CD14-positive monocyte (primary cell): ENCODE measurements around the gene BCDIN3D. TPM values are rescaled to one million over a fixed set of nuclear protein-coding genes. Genes with fewer than 3 reads are reported as not detected.

Source experiments
- DNase-seq, 3 donors: peaks; one replicate each; pipeline ENCODE4 v3.0.0-alpha.2; 2011 to 2022
- H2AFZ ChIP-seq: 2 replicates; pipeline ENCODE4 v1.6.0; 2012; ENCODE audit warnings: mild to moderate bottlenecking, low read depth, low read length, inconsistent platforms; ENCODE audit not compliant: insufficient read depth, poor library complexity, severe bottlenecking
- H3K27ac ChIP-seq, 2 donors: 1 replicate in 1 of 2; 2 replicates in 1 of 2; pipeline ENCODE4 v1.5.1; 2012 to 2013; ENCODE audit warnings: low read length in 2 of 2, control low read depth in 1 of 2, inconsistent platforms in 1 of 2, low read depth in 1 of 2, mild to moderate bottlenecking in 1 of 2
- H3K27me3 ChIP-seq, 2 donors: one replicate each; pipeline versions ENCODE4 v1.6.0 to v1.6.1; 2011 to 2013; ENCODE audit warnings: low read length in 2 of 2; ENCODE audit not compliant: control insufficient read depth in 2 of 2, insufficient read depth in 2 of 2
- H3K36me3 ChIP-seq, 2 donors: replicated peaks in 1 of 2; 1 replicate in 1 of 2; 2 replicates in 1 of 2; pipeline versions ENCODE4 v1.5.1 to v1.6.1; 2012 to 2013; ENCODE audit warnings: low read length in 2 of 2, control low read depth in 1 of 2, inconsistent platforms in 1 of 2, mild to moderate bottlenecking in 1 of 2; ENCODE audit not compliant: insufficient read depth in 2 of 2, control insufficient read depth in 1 of 2
- H3K4me1 ChIP-seq, 2 donors: 1 replicate in 1 of 2; 2 replicates in 1 of 2; pipeline versions ENCODE4 v1.5.1 to v1.6.1; 2012 to 2013; ENCODE audit warnings: low read length in 2 of 2, control low read depth in 1 of 2, inconsistent platforms in 1 of 2, mild to moderate bottlenecking in 1 of 2, moderate library complexity in 1 of 2; ENCODE audit not compliant: insufficient read depth in 2 of 2, control insufficient read depth in 1 of 2
- H3K4me2 ChIP-seq: replicated peaks from 2 replicates; pipeline ENCODE3; 2012; ENCODE audit warnings: low read length, moderate library complexity, mild to moderate bottlenecking; ENCODE audit not compliant: poor library complexity, severe bottlenecking; ENCODE audit errors: extremely low read depth
- H3K4me3 ChIP-seq, 3 experiments: fragments of 200-600 bp in 1 of 3; sonication (generic) in 1 of 3; replicated peaks in 1 of 3; 1 replicate in 2 of 3; 2 replicates in 1 of 3; pipeline ENCODE4 v1.5.1; 2011 to 2013; ENCODE audit warnings: low read length in 3 of 3, mild to moderate bottlenecking in 3 of 3, control low read depth in 2 of 3, low read depth in 2 of 3, inconsistent platforms in 1 of 3, moderate library complexity in 1 of 3
- H3K79me2 ChIP-seq: 2 replicates; pipeline ENCODE4 v1.6.0; 2012; ENCODE audit warnings: mild to moderate bottlenecking, control low read depth, inconsistent platforms, low read length, moderate library complexity; ENCODE audit not compliant: insufficient read depth
- H3K9ac ChIP-seq: 2 replicates; pipeline ENCODE4 v1.6.0; 2017; ENCODE audit warnings: low read length, mild to moderate bottlenecking; ENCODE audit not compliant: insufficient read depth, poor library complexity, severe bottlenecking
- H3K9me3 ChIP-seq, 2 donors: replicated peaks in 1 of 2; 1 replicate in 1 of 2; 2 replicates in 1 of 2; pipeline versions ENCODE4 v1.5.1 to v1.6.1; 2012 to 2013; ENCODE audit warnings: low read length in 2 of 2, control low read depth in 1 of 2; ENCODE audit not compliant: control insufficient read depth in 1 of 2, insufficient read depth in 1 of 2
- H4K20me1 ChIP-seq: 2 replicates; pipeline ENCODE4 v1.6.0; 2012; ENCODE audit warnings: mild to moderate bottlenecking, low read length, control low read depth, moderate library complexity; ENCODE audit not compliant: insufficient read depth
- H3K27ac Mint-ChIP-seq, 7 donors: one replicate each; pipeline ENCODE4 v1.8.0; 2020; ENCODE audit warnings: mild to moderate bottlenecking in 7 of 7, mixed read lengths in 7 of 7, moderate library complexity in 6 of 7, inconsistent platforms in 2 of 7
- H3K27me3 Mint-ChIP-seq, 3 donors: one replicate each; pipeline ENCODE4 v1.8.0; 2021 to 2022; ENCODE audit warnings: low read depth in 3 of 3, mild to moderate bottlenecking in 3 of 3, mixed read lengths in 3 of 3, moderate library complexity in 3 of 3, inconsistent platforms in 1 of 3
- H3K36me3 Mint-ChIP-seq, 2 donors: one replicate each; pipeline ENCODE4 v1.8.0; 2020; ENCODE audit warnings: mixed read lengths in 2 of 2, inconsistent platforms in 1 of 2, mild to moderate bottlenecking in 1 of 2
- H3K4me1 Mint-ChIP-seq: one replicate; pipeline ENCODE4 v1.8.0; 2020; ENCODE audit warnings: mild to moderate bottlenecking, mixed read lengths
- H3K4me3 Mint-ChIP-seq, 2 donors: one replicate each; pipeline ENCODE4 v1.8.0; 2020; ENCODE audit warnings: mild to moderate bottlenecking in 2 of 2, mixed read lengths in 2 of 2, moderate library complexity in 1 of 2
- H3K9me3 Mint-ChIP-seq, 7 donors: one replicate each; pipeline ENCODE4 v1.8.0; 2020 to 2022; ENCODE audit warnings: mixed read lengths in 7 of 7, mild to moderate bottlenecking in 6 of 7, moderate library complexity in 6 of 7, inconsistent platforms in 2 of 7
- WGBS: methylation state at CpG from one replicate; pipeline ENCODE4 v1.1.5; 2013; ENCODE audit warnings: missing lambda C conversion rate; ENCODE audit not compliant: insufficient coverage; 5-methylcytosine and 5-hydroxymethylcytosine counted together
- intact Hi-C, 2 donors: fragments of 100-400 bp; cut with micrococcal nuclease; formaldehyde crosslinking; loops; one replicate each; pipeline versions ENCODE4 v1.15.0 to v1.15.1; 2023
- polyA plus RNA-seq, 3 donors: library from polyadenylated mRNA; depleted of rRNA in 1 of 3; unstranded in 2 of 3; stranded (reverse) in 1 of 3; fragments of 300-500 nt in 2 of 3; fragments of >200 nt in 1 of 3; fragmentation: Illumina TruSeq in 2 of 3; gene quantifications; 1 replicate in 2 of 3; 2 replicates in 1 of 3; pipeline ENCODE4 v1.2.3, GENCODE V29; 2012 to 2021
- TF ChIP-seq, protein P1 (sequence below): fragments of 200-600 bp; IDR thresholded peaks from one replicate; pipeline ENCODE4 v1.8.0; 2022; ENCODE audit warnings: antibody characterized with exemption, mild to moderate bottlenecking

BCDIN3D gene
- polyA plus RNA-seq, 3 donors, result 0.71 to 1.2 (median 1.0) TPM

DNA sequence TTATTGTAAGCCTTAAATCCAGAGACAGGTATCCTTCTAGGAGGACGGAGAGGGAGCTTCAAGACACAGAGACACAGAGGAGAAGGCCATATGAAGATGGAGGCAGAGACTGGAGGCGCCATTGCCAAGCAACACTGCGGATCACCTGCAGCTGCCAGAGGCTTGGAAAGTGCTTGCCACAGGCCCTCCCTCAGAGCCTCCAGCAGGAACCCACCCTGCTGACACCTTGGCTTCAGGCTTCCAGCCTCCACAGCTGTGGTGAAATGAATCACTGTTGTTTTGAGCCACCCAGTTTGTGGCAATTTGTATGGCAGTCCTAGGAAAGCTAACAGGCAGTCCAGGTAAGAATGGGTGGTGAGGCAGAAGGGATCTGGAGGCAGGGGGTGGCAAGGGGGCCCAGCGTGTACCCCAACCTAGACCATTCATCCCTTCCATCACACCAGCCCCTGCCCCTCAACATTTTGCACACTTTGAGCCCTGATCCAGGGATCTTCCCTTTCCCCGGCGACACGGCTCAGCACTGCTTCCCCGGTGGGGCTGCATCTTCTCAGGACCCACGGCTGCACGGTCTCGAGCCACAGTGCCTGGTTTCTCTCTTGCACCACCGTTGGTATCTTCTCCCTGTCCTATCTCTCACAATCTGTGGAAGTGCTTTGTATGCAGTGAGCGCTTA lies 22.3 kb upstream of the BCDIN3D start:
- H3K4me1 ChIP-seq, result no peaks in the 10 kb centered on the region
- H3K4me3 Mint-ChIP-seq, result no peak overlapping the region
- H3K4me1 Mint-ChIP-seq, result no peaks in the 10 kb centered on the region
- H3K27me3 ChIP-seq, result no peaks in the 10 kb centered on the region
- no peaks in the 10 kb centered on the region for H3K36me3 Mint-ChIP-seq
- H3K27ac Mint-ChIP-seq, result no peak overlapping the region
- no peaks in the 10 kb centered on the region for H3K79me2 ChIP-seq
- peaks cover 0 to 4% (median 0%) of the 10 kb centered on the region in 7 donors for H3K9me3 Mint-ChIP-seq
- intact Hi-C loops, result no loop called here
- 91% methylated on average over 8 of the region's 13 CpGs for WGBS
- no peaks in the 10 kb centered on the region for H3K9me3 ChIP-seq
- H3K9ac ChIP-seq, result no peak overlapping the region
- DNase-seq, result no peak
- TF ChIP-seq, protein P1, sequence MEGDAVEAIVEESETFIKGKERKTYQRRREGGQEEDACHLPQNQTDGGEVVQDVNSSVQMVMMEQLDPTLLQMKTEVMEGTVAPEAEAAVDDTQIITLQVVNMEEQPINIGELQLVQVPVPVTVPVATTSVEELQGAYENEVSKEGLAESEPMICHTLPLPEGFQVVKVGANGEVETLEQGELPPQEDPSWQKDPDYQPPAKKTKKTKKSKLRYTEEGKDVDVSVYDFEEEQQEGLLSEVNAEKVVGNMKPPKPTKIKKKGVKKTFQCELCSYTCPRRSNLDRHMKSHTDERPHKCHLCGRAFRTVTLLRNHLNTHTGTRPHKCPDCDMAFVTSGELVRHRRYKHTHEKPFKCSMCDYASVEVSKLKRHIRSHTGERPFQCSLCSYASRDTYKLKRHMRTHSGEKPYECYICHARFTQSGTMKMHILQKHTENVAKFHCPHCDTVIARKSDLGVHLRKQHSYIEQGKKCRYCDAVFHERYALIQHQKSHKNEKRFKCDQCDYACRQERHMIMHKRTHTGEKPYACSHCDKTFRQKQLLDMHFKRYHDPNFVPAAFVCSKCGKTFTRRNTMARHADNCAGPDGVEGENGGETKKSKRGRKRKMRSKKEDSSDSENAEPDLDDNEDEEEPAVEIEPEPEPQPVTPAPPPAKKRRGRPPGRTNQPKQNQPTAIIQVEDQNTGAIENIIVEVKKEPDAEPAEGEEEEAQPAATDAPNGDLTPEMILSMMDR, result no peak
- no peak overlapping the region for H3K27ac ChIP-seq
- no peak overlapping the region for H2AFZ ChIP-seq
- no peaks in the 10 kb centered on the region for H3K36me3 ChIP-seq
- H3K27me3 Mint-ChIP-seq, result peaks cover 10 to 30% (median 22%) of the 10 kb centered on the region in 3 donors
- no peak overlapping the region for H3K4me2 ChIP-seq
- no peaks in the 10 kb centered on the region for H4K20me1 ChIP-seq
- no peak overlapping the region for H3K4me3 ChIP-seq

GRCh38 chr12:49864798-49865090 lies 21.8 kb upstream of the BCDIN3D start:
- Histone ChIP-seq H3K4me3 (no peak overlapping the region), H3K4me1 (no peaks in the 10 kb centered on the region), H4K20me1 (no peaks in the 10 kb centered on the region), H3K9ac (no peak overlapping the region), H3K9me3 (no peaks in the 10 kb centered on the region), H3K27ac (no peak overlapping the region), H3K4me2 (no peak overlapping the region), H3K79me2 (no peaks in the 10 kb centered on the region), H3K27me3 (no peaks in the 10 kb centered on the region), H2AFZ (no peak overlapping the region), H3K36me3 (no peaks in the 10 kb centered on the region)
- intact Hi-C loops, result no loop called here
- peaks cover 0 to 5% (median 0%) of the 10 kb centered on the region in 7 donors for H3K9me3 Mint-ChIP-seq
- H3K4me3 Mint-ChIP-seq, result no peak overlapping the region
- H3K27me3 Mint-ChIP-seq, result peaks cover 11 to 32% (median 21%) of the 10 kb centered on the region in 3 donors
- no peaks in the 10 kb centered on the region for H3K4me1 Mint-ChIP-seq
- no peaks in the 10 kb centered on the region for H3K36me3 Mint-ChIP-seq
- TF ChIP-seq, protein P1, result no peak
- WGBS, result no CpG with 5 or more reads among the region's 2 CpGs
- H3K27ac Mint-ChIP-seq, result no peak overlapping the region
- DNase-seq, result no peak
